ENCODE results near the gene XPNPEP2. TPM values are rescaled to one million over a fixed set of nuclear protein-coding genes. Genes with fewer than 3 reads are reported as not detected.
A peak's percentile ranks its signal among the peaks of the same experiment; 100 is the strongest.

XPNPEP2 gene
- total and polyA plus RNA-seq, 9 of the 15 experiments (the other 6 are each of a cell fraction or from before 2014, with no cell fraction given): 0.03 to 0.19 (median 0.09) TPM; not detected in 5

- peak; percentile 96 for TF ChIP-seq MAFK (IDR thresholded peaks at IDR 0.05; ENCODE audit: low read length)
- 0 out of 2 replicates have a peak, but pooled peaks have one; percentile 23 for TF ChIP-seq ETV5 (CRISPR knock-in tag; IDR thresholded peaks at IDR 0.05; ENCODE audit: low read depth)
- TF ChIP-seq DEAF1 (CRISPR knock-in tag; IDR thresholded peaks at IDR 0.05): peak; percentile 34; the same call in 1 of the 2 replicates
- TF ChIP-seq ZBTB33 (CRISPR knock-in tag; IDR thresholded peaks at IDR 0.05): peak; percentile 84
- peak; percentile 91 for TF ChIP-seq MAFF (IDR thresholded peaks at IDR 0.05; ENCODE audit: low read length)
- no peak for TF ChIP-seq PCBP1 (IDR thresholded peaks at IDR 0.05; ENCODE audit: low read depth, low read length, poor library complexity, severe bottlenecking)
- no peak for TF ChIP-seq GTF2B (IDR thresholded peaks at IDR 0.05; ENCODE audit: extremely low read depth, insufficient read length)
- no peak for TF ChIP-seq CXXC5 (CRISPR knock-in tag; IDR thresholded peaks at IDR 0.05)
- TF ChIP-seq ARID2 (IDR thresholded peaks at IDR 0.05): no peak
- TF ChIP-seq CTBP1 (IDR thresholded peaks at IDR 0.05; ENCODE audit: borderline replicate concordance): peak; percentile 39
- no peak for TF ChIP-seq ZNF318 (IDR thresholded peaks at IDR 0.05; ENCODE audit: borderline replicate concordance in 1 of 2, low read depth in 1 of 2)
- TF ChIP-seq LARP7 (IDR thresholded peaks at IDR 0.05): no peak
- TF ChIP-seq TCFL5 (CRISPR knock-in tag; conservative IDR thresholded peaks at IDR 0.05): no peak
- no peak for TF ChIP-seq NR2C2 (CRISPR knock-in tag; IDR thresholded peaks at IDR 0.05)
- peak; percentile 16; the same call in 1 of the 2 replicates for TF ChIP-seq NR2C2 (tag; IDR thresholded peaks at IDR 0.05)
- TF ChIP-seq DACH1 (IDR thresholded peaks at IDR 0.05; ENCODE audit: partially characterized antibody): no peak
- no peak for TF ChIP-seq SNRNP70 (optimal IDR thresholded peaks at IDR 0.05; ENCODE audit: low read depth, low read length)
Measured at GRCh38 chrX:129759576-129760061, 20.8 kb downstream of the XPNPEP2 start (continued).

Data from K562 (cell line).